AG09309 (cell line): ENCODE data around the gene CACNA1A.

Experiments
- DNase-seq: peaks from one replicate; pipeline ENCODE4 v3.0.0-alpha.2; 2010; ENCODE audit warnings: low read depth
- H3K4me3 ChIP-seq: 2 replicates; pipeline ENCODE4 v1.5.1; 2011; ENCODE audit warnings: mild to moderate bottlenecking, low read depth, low read length, moderate library complexity; ENCODE audit not compliant: control insufficient read depth
- CTCF ChIP-seq: IDR thresholded peaks from 2 replicates; pipeline ENCODE4 v1.5.1; 2011; ENCODE audit warnings: mild to moderate bottlenecking, low read depth, low read length, inconsistent platforms; ENCODE audit not compliant: insufficient read depth, control insufficient read depth; ENCODE audit errors: missing control alignments

Gene CACNA1A

GRCh38 chr19:13315495-13315894 is 190.8 kb downstream of the CACNA1A start:
- no peak for TF ChIP-seq CTCF
- no peak overlapping the region for H3K4me3 ChIP-seq
- DNase-seq = no peak

- TF ChIP-seq CTCF = no peak
- H3K4me3 ChIP-seq = no peak overlapping the region
- DNase-seq = no peak
Observed at GRCh38 chr19:13314761-13315160, 191.5 kb downstream of the CACNA1A start.

DNA sequence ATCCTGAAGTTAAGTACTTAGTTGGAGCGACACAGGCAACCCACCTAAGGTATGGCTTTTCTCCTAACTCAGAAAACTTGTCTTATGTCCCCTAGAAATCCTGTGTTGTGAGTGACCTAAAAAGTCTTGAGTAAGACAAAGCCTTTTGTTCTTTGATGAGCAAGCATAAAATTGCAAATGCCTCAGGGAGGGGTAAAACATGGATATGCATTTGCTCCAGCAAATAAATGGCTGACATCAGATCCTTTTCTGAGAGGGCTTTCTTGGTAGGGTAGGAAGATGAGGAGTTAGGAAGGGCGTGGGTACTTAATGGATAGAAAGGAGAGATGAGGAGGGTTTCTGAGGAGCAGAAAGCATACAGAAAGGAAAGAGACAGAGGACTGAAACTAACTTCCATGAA is 192.4 kb downstream of the CACNA1A start:
- no peak for TF ChIP-seq CTCF
- DNase-seq = no peak
- H3K4me3 ChIP-seq = no peak overlapping the region

- DNase-seq = no peak
- no peak for TF ChIP-seq CTCF
- no peak overlapping the region for H3K4me3 ChIP-seq
Observed at GRCh38 chr19:13309864-13310263, 196.4 kb downstream of the CACNA1A start.

- no peak overlapping the region for H3K4me3 ChIP-seq
- DNase-seq = no peak
- no peak for TF ChIP-seq CTCF
Observed at GRCh38 chr19:13303381-13304129, 202.7 kb downstream of the CACNA1A start.

- no peak for TF ChIP-seq CTCF
- H3K4me3 ChIP-seq = no peak overlapping the region
- DNase-seq = no peak
Observed at GRCh38 chr19:13302526-13303270, 203.6 kb downstream of the CACNA1A start.
